Gastrocnemius medialis (tissue), 4 donors: ENCODE data around the gene MPV17L. TPM values are rescaled to one million over a fixed set of nuclear protein-coding genes. Genes with fewer than 3 reads are reported as not detected.

Source experiments
- ATAC-seq, 2 donors: fragments of 150-250 bp; one replicate each; pipeline ENCODE4 v1.9.1; 2016
- DNase-seq, 2 donors: peaks; one replicate each; pipeline ENCODE4 v3.0.0-alpha.2; 2019
- H3K27ac ChIP-seq, 4 donors: fragments of 200-600 bp; sonication (generic); 1 replicate in 1 of 4; 2 replicates in 3 of 4; pipeline ENCODE4 v1.5.1; 2016 to 2018; ENCODE audit warnings: mild to moderate bottlenecking in 2 of 4, moderate library complexity in 1 of 4
- H3K27me3 ChIP-seq, 3 donors: fragments of 200-600 bp; sonication (generic) in 2 of 3; 1 replicate in 1 of 3; 2 replicates in 2 of 3; pipeline versions ENCODE4 v1.5.1 to v1.6.0; 2016 to 2019; ENCODE audit warnings: mild to moderate bottlenecking in 1 of 3, moderate library complexity in 1 of 3
- H3K36me3 ChIP-seq, 2 donors: fragments of 200-600 bp; sonication (generic) in 1 of 2; one replicate each; pipeline ENCODE4 v1.5.1; 2017 to 2018
- H3K4me1 ChIP-seq, 2 donors: fragments of 200-600 bp; sonication (generic) in 1 of 2; one replicate each; pipeline ENCODE4 v1.5.1; 2016 to 2017; ENCODE audit warnings: mild to moderate bottlenecking in 2 of 2
- H3K4me3 ChIP-seq, 4 donors: fragments of 200-600 bp; sonication (generic) in 3 of 4; 1 replicate in 1 of 4; 2 replicates in 3 of 4; pipeline ENCODE4 v1.5.1; 2016 to 2019; ENCODE audit warnings: mild to moderate bottlenecking in 2 of 4
- H3K9me3 ChIP-seq, 3 donors: fragments of 200-600 bp; sonication (generic) in 2 of 3; 1 replicate in 1 of 3; 2 replicates in 2 of 3; pipeline ENCODE4 v1.5.1; 2016 to 2019
- POLR2A ChIP-seq, 2 donors: fragments of 450-650 bp; IDR thresholded peaks; one replicate each; pipeline ENCODE4 v1.6.1; 2017; ENCODE audit warnings: antibody characterized with exemption in 2 of 2, mild to moderate bottlenecking in 2 of 2, moderate library complexity in 2 of 2
- in situ Hi-C, 4 donors: fragments of 200-750 bp; cut with MboI; loops; one replicate each; pipeline versions ENCODE4 v1.15.0 to v1.8.0; 2017; ENCODE audit warnings: low sequenced_read_pairs in 4 of 4
- intact Hi-C: fragments of 100-400 bp; cut with DNase I; formaldehyde crosslinking; loops from one replicate; pipeline ENCODE4 v1.15.1; 2023; ENCODE audit warnings: low total_unique reads
- total RNA-seq, 4 donors: library from RNA; depleted of rRNA; stranded (reverse); fragments of >200 nt; gene quantifications; one replicate each; pipeline versions ENCODE4 v1.1.0 to v1.2.3, GENCODE V29; 2016
- TF ChIP-seq, protein P1 (sequence below), 5 experiments: fragments of 450-650 bp in 3 of 5; fragments of 200-600 bp in 2 of 5; sonication (generic) in 2 of 5; IDR thresholded peaks in 4 of 5; conservative IDR thresholded peaks in 1 of 5; 1 replicate in 4 of 5; 2 replicates in 1 of 5; pipeline ENCODE4 v1.5.1; 2016 to 2019; ENCODE audit warnings: antibody characterized with exemption in 5 of 5, mild to moderate bottlenecking in 3 of 5, moderate library complexity in 3 of 5

The MPV17L gene
- total RNA-seq, 4 donors from 2014 or later, result 12.8 to 27.3 (median 19.3) TPM

- in situ Hi-C loops, result no loop called here
- Histone ChIP-seq H3K27ac (peak overlapping the region; percentile 3 to 66 (median 17)), H3K27me3 (no peaks in the 10 kb centered on the region), H3K36me3 (no peaks in the 10 kb centered on the region), H3K4me3 (no peak overlapping the region), H3K4me1 (peaks cover 7 to 22% of the 10 kb centered on the region in 2 donors), H3K9me3 (no peaks in the 10 kb centered on the region)
- ATAC-seq (no peak), DNase-seq (no peak)
- no peak for TF ChIP-seq POLR2A (IDR thresholded peaks at IDR 0.05)
- intact Hi-C loops, result no loop called here
These were observed 61.8 kb downstream of the MPV17L start for GRCh38 chr16:15457400-15457799.

DNA sequence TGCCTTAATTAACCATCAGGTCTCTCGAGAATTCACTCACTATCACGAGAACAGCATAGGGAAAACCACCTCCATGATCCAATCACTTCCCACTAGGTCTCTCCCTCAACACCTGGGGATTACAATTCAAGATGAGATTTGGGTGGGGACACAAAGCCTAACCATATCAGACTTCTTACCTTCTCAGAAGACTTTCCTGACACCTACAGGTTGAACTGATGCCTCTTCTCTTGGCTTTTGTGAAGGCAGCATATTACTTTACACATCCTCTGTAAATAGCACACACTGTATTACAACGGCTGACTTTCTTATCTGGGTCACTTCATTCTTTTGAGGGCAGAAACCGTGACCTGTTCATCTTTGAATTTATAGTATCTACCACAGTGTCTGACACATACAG is 62.4 kb downstream of the MPV17L start:
- Histone ChIP-seq H3K4me3 (no peak overlapping the region), H3K36me3 (no peaks in the 10 kb centered on the region), H3K4me1 (peaks cover 7 to 19% of the 10 kb centered on the region in 2 donors), H3K9me3 (no peaks in the 10 kb centered on the region), H3K27ac (peak overlapping the region; percentile 3 to 66 (median 40)), H3K27me3 (no peaks in the 10 kb centered on the region)
- in situ Hi-C loops, result no loop called here
- DNase-seq (no peak), ATAC-seq (peak; percentile 94 to 97)
- TF ChIP-seq, protein P1, sequence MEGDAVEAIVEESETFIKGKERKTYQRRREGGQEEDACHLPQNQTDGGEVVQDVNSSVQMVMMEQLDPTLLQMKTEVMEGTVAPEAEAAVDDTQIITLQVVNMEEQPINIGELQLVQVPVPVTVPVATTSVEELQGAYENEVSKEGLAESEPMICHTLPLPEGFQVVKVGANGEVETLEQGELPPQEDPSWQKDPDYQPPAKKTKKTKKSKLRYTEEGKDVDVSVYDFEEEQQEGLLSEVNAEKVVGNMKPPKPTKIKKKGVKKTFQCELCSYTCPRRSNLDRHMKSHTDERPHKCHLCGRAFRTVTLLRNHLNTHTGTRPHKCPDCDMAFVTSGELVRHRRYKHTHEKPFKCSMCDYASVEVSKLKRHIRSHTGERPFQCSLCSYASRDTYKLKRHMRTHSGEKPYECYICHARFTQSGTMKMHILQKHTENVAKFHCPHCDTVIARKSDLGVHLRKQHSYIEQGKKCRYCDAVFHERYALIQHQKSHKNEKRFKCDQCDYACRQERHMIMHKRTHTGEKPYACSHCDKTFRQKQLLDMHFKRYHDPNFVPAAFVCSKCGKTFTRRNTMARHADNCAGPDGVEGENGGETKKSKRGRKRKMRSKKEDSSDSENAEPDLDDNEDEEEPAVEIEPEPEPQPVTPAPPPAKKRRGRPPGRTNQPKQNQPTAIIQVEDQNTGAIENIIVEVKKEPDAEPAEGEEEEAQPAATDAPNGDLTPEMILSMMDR (IDR thresholded peaks at IDR 0.05 in 4 of 5, conservative IDR thresholded peaks at IDR 0.05 in 1 of 5), result peak in 4 of 5 experiments; percentile 20 to 50 (median 32)
- no peak for TF ChIP-seq POLR2A (IDR thresholded peaks at IDR 0.05)
- intact Hi-C loops, result no loop called here

DNA sequence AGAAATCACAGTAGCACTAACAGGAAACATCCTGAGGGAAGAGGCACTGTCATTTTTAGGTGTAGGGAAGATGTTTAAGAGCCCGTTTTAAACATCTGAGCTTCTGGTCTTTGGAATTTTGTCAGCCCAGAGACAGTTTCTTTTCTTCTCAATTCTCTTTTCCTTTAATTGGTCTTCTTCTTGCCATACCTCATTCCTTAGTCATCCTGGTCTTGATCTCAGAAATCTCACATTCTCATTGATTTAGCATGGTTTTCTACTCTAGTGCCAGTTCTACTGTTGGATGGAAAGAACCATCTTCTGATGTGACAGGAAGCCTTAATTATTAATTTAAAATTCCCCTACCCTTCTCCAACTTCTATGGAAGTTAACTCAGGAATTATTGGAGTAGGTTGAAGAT is 64.2 kb downstream of the MPV17L start:
- TF ChIP-seq POLR2A (IDR thresholded peaks at IDR 0.05), result no peak
- TF ChIP-seq, protein P1 (IDR thresholded peaks at IDR 0.05 in 4 of 5, conservative IDR thresholded peaks at IDR 0.05 in 1 of 5), result no peak
- H3K4me3 ChIP-seq, result no peak overlapping the region
- ATAC-seq (no peak), DNase-seq (no peak)
- H3K9me3 ChIP-seq, result no peaks in the 10 kb centered on the region
- no peak overlapping the region for H3K27ac ChIP-seq
- H3K36me3 ChIP-seq, result no peaks in the 10 kb centered on the region
- no peaks in the 10 kb centered on the region for H3K27me3 ChIP-seq
- peaks cover 7 to 15% of the 10 kb centered on the region in 2 donors for H3K4me1 ChIP-seq
- in situ Hi-C loops (no loop called here), intact Hi-C loops (no loop called here)

- no peak for DNase-seq
- TF ChIP-seq, protein P1 (IDR thresholded peaks at IDR 0.05 in 4 of 5, conservative IDR thresholded peaks at IDR 0.05 in 1 of 5), result no peak
- no peak for TF ChIP-seq POLR2A (IDR thresholded peaks at IDR 0.05)
- ATAC-seq, result no peak
- in situ Hi-C loops (no loop called here), intact Hi-C loops (no loop called here)
- no peak overlapping the region for H3K4me3 ChIP-seq
- H3K27me3 ChIP-seq, result no peaks in the 10 kb centered on the region
- peaks cover 7 to 15% of the 10 kb centered on the region in 2 donors for H3K4me1 ChIP-seq
- H3K36me3 ChIP-seq, result no peaks in the 10 kb centered on the region
- no peak overlapping the region for H3K27ac ChIP-seq
- no peaks in the 10 kb centered on the region for H3K9me3 ChIP-seq
These were observed 65.0 kb downstream of the MPV17L start for GRCh38 chr16:15460601-15461000.

DNA sequence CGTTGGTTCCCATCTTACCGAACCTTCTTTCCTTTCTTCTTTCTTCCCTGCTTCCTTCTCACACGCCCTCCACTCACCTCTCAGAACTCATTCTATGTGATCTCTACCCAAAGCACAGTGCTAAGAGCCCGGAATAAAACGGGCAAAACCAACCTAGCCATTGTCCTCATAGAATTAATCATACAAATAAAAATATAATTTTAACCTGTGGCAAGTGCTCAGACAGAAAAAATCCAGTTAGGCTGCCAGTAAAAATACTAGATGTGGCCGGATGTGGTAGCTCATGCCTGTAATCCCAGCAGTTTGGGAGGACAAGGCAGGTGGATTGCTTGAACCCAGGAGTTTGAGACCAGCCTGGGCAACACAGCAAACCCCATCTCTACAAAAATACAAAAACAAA is 65.8 kb downstream of the MPV17L start:
- in situ Hi-C loops, result no loop called here
- intact Hi-C loops, result no loop called here
- DNase-seq (no peak), ATAC-seq (no peak)
- TF ChIP-seq POLR2A (IDR thresholded peaks at IDR 0.05), result no peak
- TF ChIP-seq, protein P1 (IDR thresholded peaks at IDR 0.05 in 4 of 5, conservative IDR thresholded peaks at IDR 0.05 in 1 of 5), result no peak
- Histone ChIP-seq H3K27me3 (no peaks in the 10 kb centered on the region), H3K27ac (no peak overlapping the region), H3K4me1 (peaks cover 7 to 15% of the 10 kb centered on the region in 2 donors), H3K4me3 (no peak overlapping the region), H3K36me3 (no peaks in the 10 kb centered on the region), H3K9me3 (no peaks in the 10 kb centered on the region)

Other genes with a start within 250 kb of the MPV17L start
- gene NPIPA5, start 17.5 kb upstream of the MPV17L start, total RNA-seq, result 10 to 100 TPM in 2 of 4 donors, 1 to 10 TPM in 2; 6.8 to 16.7 (median 11.1) TPM
- 100 to 1,000 TPM; 112 to 392 (median 237) TPM for gene BMERB1, start 38.8 kb downstream of the MPV17L start, total RNA-seq
- gene MARF1, start 247.4 kb downstream of the MPV17L start, total RNA-seq, result 10 to 100 TPM; 19.5 to 29.8 (median 26.5) TPM